DMS 273 treated with DMSO at 0.1 percent for 48 hours (cell line): Measurements from ENCODE around the gene FAM181A.

Source experiments
- DNase-seq: peaks from one replicate; lab custom pipeline; 2025; lab: John Stamatoyannopoulos, UW

The FAM181A gene

GRCh38 chr14:93962701-93963601 is 35.8 kb downstream of the FAM181A start:
- DNase-seq, result no peak

- no peak for DNase-seq
Observed at GRCh38 chr14:93963692-93964091, 36.5 kb downstream of the FAM181A start.

DNA sequence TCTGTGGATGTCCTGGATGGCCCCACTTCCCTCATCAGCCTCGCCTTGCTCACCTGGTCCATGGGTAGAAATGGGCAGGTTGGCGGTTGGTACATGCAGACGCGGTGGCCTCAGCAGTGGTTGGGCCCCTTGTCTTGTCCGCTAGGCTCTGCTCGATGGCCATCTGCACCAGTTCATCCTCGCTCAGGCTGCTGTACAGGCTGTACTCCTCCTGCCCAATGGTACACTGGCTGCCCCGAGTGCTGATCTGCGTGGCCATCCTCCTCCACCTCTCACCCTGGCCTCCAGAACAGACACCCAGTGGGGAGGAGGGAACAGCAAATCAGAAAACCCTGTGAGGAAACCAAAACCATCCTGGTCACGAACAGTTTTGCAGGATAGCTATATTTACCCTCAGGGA is 37.1 kb downstream of the FAM181A start:
- no peak for DNase-seq

- no peak for DNase-seq
Observed at GRCh38 chr14:93964820-93965286, 37.7 kb downstream of the FAM181A start.

- no peak for DNase-seq
Observed at GRCh38 chr14:93965287-93965821, 38.2 kb downstream of the FAM181A start.

- DNase-seq, result no peak
Observed at GRCh38 chr14:93965946-93966474, 38.9 kb downstream of the FAM181A start.

- DNase-seq, result no peak
Observed at GRCh38 chr14:93967637-93968250, 40.6 kb downstream of the FAM181A start.

GRCh38 chr14:93969082-93969828 is 42.1 kb downstream of the FAM181A start:
- no peak for DNase-seq

DNA sequence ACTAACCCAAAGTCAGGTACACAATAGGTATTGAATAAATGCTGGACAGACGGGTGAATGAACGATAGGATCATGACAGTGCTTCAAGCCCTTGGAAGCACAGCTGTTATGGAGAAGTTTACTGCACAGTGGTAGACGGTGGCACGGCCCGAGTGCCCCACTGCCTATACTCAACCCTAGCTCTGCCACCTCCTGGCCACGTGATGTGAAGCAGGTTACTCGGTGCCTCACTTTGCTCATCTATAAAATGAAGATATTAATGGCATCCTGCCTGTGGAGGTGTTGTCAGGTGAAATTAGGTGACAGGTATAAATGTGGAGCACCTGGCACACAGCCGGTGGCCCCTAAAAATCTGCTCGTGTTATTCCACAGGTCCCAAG is 43.4 kb downstream of the FAM181A start:
- DNase-seq, result no peak

DNA sequence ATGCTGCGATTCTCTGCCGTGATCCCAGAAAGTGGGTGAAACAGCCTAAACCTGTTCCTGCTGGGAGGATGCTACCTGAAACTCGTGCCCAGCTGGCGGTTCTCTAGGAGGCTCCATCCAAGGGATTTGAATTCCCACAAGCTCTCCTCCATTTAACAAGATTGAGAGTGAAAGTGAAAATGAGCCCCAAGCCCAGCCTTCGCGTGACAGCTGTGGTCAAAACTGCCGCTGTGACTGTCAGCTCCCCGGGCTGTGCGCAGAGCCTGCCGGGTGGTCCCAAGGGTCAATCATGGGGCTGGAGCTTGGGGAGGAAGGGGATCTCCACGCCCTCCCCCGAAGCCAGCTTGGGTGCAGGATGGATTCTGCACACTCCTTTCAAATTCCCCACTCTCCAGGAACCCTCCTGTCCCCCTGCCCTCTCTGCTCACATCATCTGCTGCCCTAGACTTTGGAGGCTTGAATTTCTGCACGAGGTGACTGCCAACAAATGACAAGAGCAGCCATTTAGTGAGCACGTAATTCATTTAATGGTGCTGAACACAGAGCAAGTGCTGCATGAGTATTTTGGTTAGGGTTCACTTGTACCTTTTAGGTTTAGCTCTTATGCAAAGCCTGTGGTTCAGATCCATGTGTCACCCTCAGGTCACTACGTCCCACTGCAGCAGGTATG is 44.0 kb downstream of the FAM181A start:
- peak; percentile 14 for DNase-seq

GRCh38 chr14:93971635-93972027 is 44.5 kb downstream of the FAM181A start:
- DNase-seq, result no peak

DNA sequence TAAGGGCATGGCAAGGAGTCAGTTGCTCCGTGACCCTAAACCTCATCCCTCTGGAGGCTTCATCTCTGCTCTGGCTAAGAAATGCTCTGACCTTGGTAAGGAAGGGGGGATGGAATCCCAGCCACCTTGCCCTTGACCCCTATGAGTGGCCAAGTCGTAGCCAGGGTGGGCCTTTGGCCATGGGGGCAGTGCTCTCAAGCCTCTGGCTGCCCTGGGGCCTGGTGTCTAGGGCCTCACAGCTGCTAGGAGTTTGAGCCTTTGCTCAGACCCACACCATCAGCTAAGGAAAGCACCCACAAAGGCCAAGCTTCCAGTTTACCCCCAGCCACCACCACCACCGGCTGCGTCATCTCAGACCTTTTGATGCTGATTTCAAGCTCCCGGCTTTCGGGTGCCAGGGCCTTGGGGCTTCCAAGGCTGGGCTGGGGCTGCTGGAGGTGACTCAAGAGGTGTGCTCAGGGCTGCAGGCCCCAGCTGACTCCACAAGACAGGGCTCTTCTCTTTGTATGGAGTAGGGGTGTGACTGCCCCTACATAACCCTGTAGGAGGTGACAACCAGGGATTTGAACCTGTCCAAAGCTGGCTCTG is 45.6 kb downstream of the FAM181A start:
- DNase-seq, result no peak

- no peak for DNase-seq
Observed at GRCh38 chr14:93973607-93974006, 46.5 kb downstream of the FAM181A start.

DNA sequence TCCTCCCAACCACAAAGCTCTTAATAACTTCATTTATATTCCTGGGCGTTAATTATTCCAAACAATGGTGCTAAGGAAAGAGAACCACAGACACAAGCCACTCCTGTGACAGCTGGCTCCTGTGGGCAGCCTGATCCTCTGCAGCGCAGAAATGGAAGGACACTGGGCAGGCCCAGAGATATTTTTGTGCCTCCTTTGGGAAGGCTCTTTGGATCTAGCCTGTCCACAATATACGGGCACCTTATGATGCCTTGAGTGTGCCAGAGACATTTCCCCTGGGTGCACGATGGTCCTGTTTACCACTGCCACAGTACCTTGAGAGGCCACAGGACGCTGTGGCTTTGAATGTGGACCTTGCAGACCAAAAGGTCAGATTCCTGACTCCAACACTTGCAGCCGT is 47.2 kb downstream of the FAM181A start:
- DNase-seq, result no peak

GRCh38 chr14:93974833-93975232 is 47.7 kb downstream of the FAM181A start:
- DNase-seq, result peak; percentile 24

- no peak for DNase-seq
Observed at GRCh38 chr14:93975791-93976476, 48.8 kb downstream of the FAM181A start.

DNA sequence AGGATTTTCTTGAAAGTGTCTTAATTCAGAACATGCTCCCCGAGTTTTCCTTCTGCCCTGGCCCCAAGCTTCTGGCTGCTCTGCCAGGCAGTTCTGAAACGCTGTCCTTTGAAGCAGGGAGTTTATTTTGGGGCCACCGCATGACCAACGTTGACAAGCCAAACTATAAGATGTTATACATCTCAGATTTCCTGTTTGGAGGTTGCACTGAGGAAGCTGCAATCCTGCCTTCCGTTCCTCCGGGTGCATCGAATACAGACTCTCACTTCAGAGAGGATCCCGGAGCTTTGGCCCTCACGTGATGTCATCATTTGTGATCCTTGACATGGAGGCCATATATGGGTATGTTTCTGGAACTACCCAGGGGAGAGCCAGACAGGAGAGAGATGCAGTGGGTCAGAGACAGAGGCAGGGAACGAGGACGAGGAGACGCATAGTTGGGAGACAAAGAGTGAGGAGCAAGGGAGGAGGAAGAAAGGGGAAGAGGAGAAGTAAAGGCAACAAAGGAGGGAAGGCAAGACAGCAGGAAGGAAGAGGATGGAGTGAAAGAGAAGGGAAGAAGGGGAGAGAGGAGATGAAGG is 49.4 kb downstream of the FAM181A start, which contains the start of gene ASB2:
TSS of gene ASB2 (minus strand) at position 94 of the 581 bp plus-strand sequence. CDS start 12,031 bp downstream, outside the sequence.
- no peak for DNase-seq

DNA sequence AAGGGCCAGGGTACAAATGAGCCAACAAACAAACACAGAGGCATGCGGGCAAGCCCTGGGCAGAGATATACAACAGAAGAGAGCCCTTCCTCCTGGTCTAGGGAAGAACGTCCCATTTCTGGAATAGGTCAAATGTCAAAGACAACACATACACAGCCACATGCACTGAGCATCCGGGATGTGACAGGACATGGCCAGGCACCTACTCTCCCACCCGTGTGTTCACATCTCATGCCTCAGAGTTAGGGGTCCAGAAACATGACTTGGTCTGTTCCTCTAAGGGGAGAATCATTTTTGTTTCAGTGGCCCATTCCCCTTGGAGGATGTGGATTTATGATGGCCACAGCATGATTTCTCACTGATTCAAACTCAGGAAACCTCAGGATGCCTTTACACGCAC is 50.0 kb downstream of the FAM181A start:
- DNase-seq, result no peak

DNA sequence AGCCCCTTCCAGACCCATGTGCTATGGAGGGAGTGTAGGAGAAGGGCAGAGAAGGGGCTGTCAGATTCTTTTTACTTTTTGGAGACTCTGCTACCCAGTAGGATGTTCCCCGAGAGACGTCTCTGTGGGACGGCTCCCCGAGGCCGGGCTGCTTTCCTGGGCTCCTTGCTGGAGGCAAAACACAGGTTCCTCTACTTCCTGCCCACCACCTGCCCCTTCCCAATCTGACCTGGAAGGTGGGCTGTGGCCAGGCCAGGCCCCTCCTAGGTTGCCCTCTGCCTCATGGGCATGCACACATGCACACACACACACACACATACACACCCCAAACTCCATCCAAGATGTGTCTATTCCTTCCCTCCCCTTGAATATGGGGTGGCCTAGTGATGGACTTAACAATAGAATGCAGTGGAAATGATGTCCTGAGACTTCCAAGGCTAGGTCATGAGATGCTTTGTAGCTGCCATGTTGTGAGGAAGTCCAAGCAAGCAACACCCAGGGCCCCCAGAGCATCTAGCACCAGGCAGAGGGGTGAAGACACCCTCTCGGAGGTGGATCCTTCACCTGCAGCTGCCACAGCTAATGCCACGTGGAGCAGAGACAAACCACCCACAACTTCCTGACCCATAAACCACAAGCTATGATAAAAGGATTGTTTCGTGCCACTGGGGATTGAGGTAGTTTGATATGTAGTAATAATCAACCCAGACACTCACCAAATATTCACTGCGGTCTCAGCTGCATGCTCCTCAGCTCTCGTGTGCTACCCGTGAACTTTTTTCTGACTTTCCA is 50.8 kb downstream of the FAM181A start:
- DNase-seq, result no peak
